HG02943 (cell line): ENCODE measurements around the gene HIRA.

Experiments
- ATAC-seq: cut with Tn5 transposase; IDR thresholded peaks from one replicate; pipeline ENCODE4 v1.9.1; 2021; ENCODE audit warnings: mild to moderate bottlenecking, low read depth, moderate library complexity; ENCODE audit not compliant: unreplicated experiment

The HIRA gene, protein sequence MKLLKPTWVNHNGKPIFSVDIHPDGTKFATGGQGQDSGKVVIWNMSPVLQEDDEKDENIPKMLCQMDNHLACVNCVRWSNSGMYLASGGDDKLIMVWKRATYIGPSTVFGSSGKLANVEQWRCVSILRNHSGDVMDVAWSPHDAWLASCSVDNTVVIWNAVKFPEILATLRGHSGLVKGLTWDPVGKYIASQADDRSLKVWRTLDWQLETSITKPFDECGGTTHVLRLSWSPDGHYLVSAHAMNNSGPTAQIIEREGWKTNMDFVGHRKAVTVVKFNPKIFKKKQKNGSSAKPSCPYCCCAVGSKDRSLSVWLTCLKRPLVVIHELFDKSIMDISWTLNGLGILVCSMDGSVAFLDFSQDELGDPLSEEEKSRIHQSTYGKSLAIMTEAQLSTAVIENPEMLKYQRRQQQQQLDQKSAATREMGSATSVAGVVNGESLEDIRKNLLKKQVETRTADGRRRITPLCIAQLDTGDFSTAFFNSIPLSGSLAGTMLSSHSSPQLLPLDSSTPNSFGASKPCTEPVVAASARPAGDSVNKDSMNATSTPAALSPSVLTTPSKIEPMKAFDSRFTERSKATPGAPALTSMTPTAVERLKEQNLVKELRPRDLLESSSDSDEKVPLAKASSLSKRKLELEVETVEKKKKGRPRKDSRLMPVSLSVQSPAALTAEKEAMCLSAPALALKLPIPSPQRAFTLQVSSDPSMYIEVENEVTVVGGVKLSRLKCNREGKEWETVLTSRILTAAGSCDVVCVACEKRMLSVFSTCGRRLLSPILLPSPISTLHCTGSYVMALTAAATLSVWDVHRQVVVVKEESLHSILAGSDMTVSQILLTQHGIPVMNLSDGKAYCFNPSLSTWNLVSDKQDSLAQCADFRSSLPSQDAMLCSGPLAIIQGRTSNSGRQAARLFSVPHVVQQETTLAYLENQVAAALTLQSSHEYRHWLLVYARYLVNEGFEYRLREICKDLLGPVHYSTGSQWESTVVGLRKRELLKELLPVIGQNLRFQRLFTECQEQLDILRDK

GRCh38 chr22:19431649-19432132 is at the start of gene HIRA:
TSS of gene HIRA (minus strand) at chr22:19431733. CDS start at chr22:19431476, 257 bp downstream.
- peak; percentile 47 for ATAC-seq

DNA sequence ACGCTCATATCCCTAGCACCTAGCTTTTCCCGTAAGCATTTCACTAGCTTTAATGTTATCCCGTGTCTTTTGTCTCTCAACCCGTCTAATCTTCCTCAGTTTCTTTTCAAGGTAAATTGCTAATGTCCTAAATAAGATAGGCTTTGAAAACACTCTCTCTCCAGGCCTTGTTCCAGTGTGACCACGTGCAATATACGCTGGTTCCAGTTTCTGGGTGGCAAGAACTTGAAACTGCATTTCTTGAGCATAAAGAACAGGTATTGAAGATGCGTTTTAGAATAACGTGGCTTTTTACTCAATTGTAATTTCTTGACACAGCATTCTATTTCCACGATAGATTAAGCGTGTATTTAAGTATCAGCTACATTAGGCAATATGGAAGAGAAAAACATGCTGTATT is 49.3 kb upstream of the HIRA start:
- ATAC-seq: no peak

DNA sequence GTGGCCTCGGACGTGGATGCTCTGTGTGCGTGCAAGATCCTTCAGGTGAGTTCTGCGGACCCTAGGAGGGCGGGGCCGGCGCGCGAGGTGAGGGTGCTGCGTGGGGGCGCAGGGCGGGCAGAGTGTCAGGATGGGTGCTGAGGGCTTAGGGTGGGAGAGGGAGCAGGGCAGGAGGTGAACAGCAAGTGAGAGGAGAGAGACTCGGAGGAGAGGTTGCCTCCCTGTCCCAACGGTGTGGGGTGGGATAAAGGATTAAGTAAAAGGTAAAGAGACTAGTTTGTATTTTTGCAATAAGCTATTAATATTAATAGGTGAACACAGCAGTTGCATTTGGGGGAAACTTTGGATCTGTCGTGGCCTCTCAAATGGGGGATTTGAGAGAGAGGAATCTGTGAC is 48.6 kb upstream of the HIRA start:
- no peak for ATAC-seq

DNA sequence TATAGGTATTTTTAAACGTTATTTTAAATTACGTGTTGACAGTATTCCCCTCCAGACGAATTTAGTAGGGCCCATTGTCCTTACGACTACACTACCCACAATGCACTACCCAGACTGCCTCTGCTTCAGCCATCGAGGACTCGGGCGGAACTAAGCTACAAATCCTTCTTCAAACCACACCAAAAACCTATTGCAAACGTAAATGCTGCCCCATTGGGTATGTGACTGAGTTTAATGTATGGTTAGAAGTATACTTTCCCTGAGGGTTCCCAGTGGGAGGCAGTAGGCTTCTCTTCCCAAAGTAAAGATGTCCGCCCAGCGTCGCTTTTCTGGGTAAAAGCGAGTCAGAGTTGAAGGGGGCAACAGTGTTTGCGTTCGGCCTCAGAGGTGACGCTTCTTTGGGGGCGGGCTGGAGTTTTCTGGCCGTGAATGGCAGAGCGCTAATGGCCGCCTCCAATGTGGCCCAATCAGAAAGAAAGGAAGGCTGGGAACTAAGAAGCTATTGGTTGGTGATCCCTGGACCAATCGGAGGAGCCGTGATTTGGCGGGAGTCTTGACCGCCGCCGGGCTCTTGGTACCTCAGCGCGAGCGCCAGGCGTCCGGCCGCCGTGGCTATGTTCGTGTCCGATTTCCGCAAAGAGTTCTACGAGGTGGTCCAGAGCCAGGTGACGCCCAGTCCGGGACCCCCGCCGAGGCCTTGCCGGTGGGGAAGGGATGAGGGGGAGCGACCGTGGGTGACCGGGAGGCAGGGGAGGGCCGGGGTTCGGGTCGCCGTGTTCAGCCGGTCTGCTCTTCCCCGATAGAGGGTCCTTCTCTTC is 48.0 kb upstream of the HIRA start, which contains the start of gene CDC45:
Gene CDC45 (plus strand): TSS at position 566 of the 818 bp plus-strand sequence. CDS start 49 bp downstream, at position 615.
- ATAC-seq: peak; percentile 85

- peak; percentile 50 for ATAC-seq
Measured at GRCh38 chr22:19478901-19479354, 47.4 kb upstream of the HIRA start, which contains the start of gene UFD1. TSS of gene UFD1 (minus strand) at chr22:19479193. CDS start at chr22:19479085, 108 bp downstream.

DNA sequence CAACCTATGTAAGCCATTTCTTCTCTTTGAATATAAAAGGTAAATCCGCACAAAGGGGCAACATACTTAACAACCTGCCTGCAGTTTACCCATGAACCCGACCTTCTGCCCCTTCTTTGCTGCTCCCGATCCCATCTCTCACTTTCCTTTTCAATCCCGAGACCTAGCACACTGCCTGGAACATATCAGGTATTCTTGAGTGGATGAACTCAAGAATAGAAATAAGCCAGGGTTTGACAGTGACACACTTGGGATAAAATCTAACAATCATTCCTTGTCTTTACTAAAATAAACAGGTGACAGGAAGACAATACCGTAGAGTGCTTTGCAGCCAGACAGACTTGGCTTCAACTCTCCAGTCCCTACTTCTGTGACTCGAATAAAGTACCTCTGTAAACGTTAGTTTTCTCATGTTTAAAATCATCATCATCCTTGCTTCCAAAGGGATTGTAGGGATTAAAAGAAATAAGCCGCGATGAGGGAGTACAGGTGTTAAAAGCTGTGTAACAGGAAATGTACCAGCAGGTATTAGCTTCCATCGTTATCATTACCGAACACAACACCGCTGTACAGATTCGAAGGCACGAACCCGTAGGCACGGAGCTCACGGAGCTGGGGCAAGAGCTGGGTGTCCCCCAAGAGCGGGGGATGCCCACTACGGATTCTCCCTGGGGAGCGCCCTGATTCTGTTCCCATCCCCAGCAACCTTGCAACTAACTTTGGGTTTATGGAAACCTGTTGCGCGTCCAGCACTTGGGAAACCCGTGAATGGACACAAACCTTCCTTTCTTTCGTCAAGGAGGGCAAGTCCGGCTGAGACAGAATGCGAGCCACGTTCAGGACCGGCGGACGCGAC is 46.7 kb upstream of the HIRA start:
- no peak for ATAC-seq

- no peak for ATAC-seq
Measured at GRCh38 chr22:19477321-19478044, 46.0 kb upstream of the HIRA start.

- ATAC-seq: no peak
Measured at GRCh38 chr22:19476023-19476422, 44.5 kb upstream of the HIRA start.

- no peak for ATAC-seq
Measured at GRCh38 chr22:19473578-19473977, 42.0 kb upstream of the HIRA start.

DNA sequence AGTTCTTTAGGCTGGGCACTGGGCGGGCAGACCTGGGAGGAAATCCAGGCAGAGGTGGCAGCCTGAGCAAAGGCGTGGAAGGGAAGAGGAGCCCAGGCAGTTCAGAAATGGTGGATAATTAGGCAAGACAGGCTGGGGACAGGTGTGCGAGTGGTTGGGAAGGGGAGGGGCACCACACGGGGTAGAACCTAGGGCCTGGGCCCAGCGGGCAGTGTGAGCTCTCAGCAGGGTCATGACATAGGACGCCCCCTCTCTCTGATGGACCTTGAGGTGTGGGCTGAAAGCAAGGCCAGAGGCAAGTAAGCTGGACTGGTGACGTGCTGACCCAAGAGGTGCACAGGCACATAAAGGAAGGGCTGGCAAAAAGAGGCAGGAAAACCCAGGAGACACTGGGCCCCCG is 40.7 kb upstream of the HIRA start:
- no peak for ATAC-seq

DNA sequence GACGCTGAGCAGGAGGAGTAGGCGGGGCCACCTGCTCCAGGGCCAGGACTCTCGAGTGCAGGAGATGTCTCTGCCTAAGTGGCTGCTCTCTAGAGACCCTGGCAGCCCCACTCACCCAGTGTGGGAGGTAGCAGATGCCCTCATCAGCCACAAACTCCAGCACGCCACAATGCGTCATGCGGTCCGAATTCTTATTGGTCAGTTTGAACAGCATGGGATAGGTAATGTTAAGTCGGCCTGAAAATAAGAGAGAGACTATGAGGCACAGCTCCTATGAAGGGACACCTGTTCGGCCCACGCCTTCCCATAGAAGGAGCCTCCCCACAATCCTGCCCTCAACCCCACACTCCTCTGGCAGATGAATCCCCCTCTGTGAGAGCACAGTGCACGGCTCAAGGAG is 40.0 kb upstream of the HIRA start:
- no peak for ATAC-seq

GRCh38 chr22:19470010-19470409 is 38.5 kb upstream of the HIRA start:
- ATAC-seq: no peak

GRCh38 chr22:19469421-19469820 is 37.9 kb upstream of the HIRA start:
- ATAC-seq: no peak

GRCh38 chr22:19467912-19468311 is 36.4 kb upstream of the HIRA start:
- ATAC-seq: no peak

GRCh38 chr22:19466848-19467752 is 35.6 kb upstream of the HIRA start:
- no peak for ATAC-seq

GRCh38 chr22:19466126-19466716 is 34.7 kb upstream of the HIRA start:
- no peak for ATAC-seq

DNA sequence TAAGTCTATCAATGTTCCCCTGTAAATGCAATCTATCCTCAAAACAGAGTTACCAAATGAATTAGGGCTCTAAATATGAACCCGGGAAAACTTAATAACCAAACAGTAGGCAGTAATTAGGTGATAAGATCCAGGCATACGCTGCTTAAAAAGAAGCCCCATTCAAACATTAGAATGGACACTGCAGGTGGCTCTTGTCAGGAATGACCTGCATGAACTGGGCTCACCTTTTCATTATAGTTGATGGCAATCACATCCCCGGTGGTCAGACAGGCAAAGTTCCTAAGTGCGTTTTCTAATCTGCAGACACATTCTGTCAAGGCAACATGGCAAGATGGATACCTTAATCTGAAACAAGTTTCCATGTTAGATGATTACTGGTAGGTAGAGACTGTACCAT is 33.4 kb upstream of the HIRA start:
- ATAC-seq: no peak
